HepG2 (cell line): Measurements from ENCODE around the gene USF2. TPM values are rescaled to one million over a fixed set of nuclear protein-coding genes. Genes with fewer than 3 reads are reported as not detected.

Source experiments
- BCL6 ChIP-seq: IDR thresholded peaks from 2 replicates; pipeline ENCODE4 v1.6.1; 2016; ENCODE audit warnings: missing genetic modification reagents, missing compliant biosample characterization
- DMTF1 ChIP-seq: sonication (generic); formaldehyde crosslinking; IDR thresholded peaks from 2 replicates; pipeline ENCODE4 v1.4.0; 2020; ENCODE audit warnings: mild to moderate bottlenecking, missing genetic modification reagents
- KLF15 ChIP-seq: sonication (generic); formaldehyde crosslinking; IDR thresholded peaks from 2 replicates; pipeline ENCODE4 v1.8.1; 2023; ENCODE audit warnings: borderline replicate concordance, mild to moderate bottlenecking, inconsistent platforms, missing genetic modification reagents, mixed read lengths
- REXO4 ChIP-seq: sonication (generic); formaldehyde crosslinking; IDR thresholded peaks from 2 replicates; pipeline ENCODE4 v1.8.0; 2022; ENCODE audit warnings: missing genetic modification reagents, mild to moderate bottlenecking, borderline replicate concordance
- SP140L ChIP-seq: sonication (generic); formaldehyde crosslinking; IDR thresholded peaks from 2 replicates; pipeline ENCODE4 v1.4.0; 2020; ENCODE audit warnings: missing genetic modification reagents, borderline replicate concordance
- TCF7L2 ChIP-seq: IDR thresholded peaks from 2 replicates; pipeline ENCODE4 v1.6.1; 2011; ENCODE audit warnings: mild to moderate bottlenecking, low read depth, low read length, moderate library complexity
- ZBTB33 ChIP-seq: sonication (generic); formaldehyde crosslinking; IDR thresholded peaks from 2 replicates; pipeline ENCODE4 v1.4.0; 2020; ENCODE audit warnings: missing genetic modification reagents
- ZC3H4 ChIP-seq: sonication (generic); formaldehyde crosslinking; IDR thresholded peaks from 2 replicates; pipeline ENCODE4 v1.4.0; 2020; ENCODE audit warnings: missing genetic modification reagents, borderline replicate concordance
- ZNF280D ChIP-seq: sonication (generic); formaldehyde crosslinking; IDR thresholded peaks from 2 replicates; pipeline ENCODE4 v1.5.1; 2020; ENCODE audit warnings: mild to moderate bottlenecking, missing genetic modification reagents
- ZNF33B ChIP-seq: sonication (generic); formaldehyde crosslinking; IDR thresholded peaks from 2 replicates; pipeline ENCODE4 v1.5.1; 2020; ENCODE audit warnings: mild to moderate bottlenecking, missing genetic modification reagents
- ZNF34 ChIP-seq: sonication (generic); formaldehyde crosslinking; IDR thresholded peaks from 2 replicates; pipeline ENCODE4 v1.4.0; 2020; ENCODE audit warnings: mild to moderate bottlenecking, missing genetic modification reagents, borderline replicate concordance
- ZNF543 ChIP-seq: sonication (generic); formaldehyde crosslinking; IDR thresholded peaks from 2 replicates; pipeline ENCODE4 v1.4.0; 2020; ENCODE audit warnings: mild to moderate bottlenecking, missing genetic modification reagents
- polyA plus RNA-seq, 8 experiments: library from polyadenylated mRNA; depleted of rRNA in 3 of 8; stranded (reverse) in 7 of 8; unstranded in 1 of 8; fragments of >200 nt; fragmentation: Illumina TruSeq in 4 of 8; extraction: Trizol in 4 of 8; gene quantifications; 2 replicates each; pipeline versions ENCODE4 v1.2.1 to v1.2.3, GENCODE V29; 2011 to 2016; ENCODE audit warnings: low read depth in 4 of 8, missing spikeins in 1 of 8, mixed read lengths in 1 of 8; ENCODE audit not compliant: insufficient read depth in 1 of 8
- total RNA-seq, 5 experiments: library from RNA; depleted of rRNA; stranded (reverse); fragments of >200 nt; fragmentation: Illumina TruSeq; extraction: Trizol; gene quantifications; 2 replicates each; pipeline ENCODE4 v1.2.3, GENCODE V29; 2016; ENCODE audit warnings: low read depth in 1 of 5
- TF ChIP-seq, protein P1 (sequence below): sonication (generic); formaldehyde crosslinking; IDR thresholded peaks from 2 replicates; pipeline ENCODE4 v1.5.0; 2020; ENCODE audit warnings: mild to moderate bottlenecking, missing genetic modification reagents, moderate library complexity
- TF ChIP-seq, protein P2 (sequence below): sonication (generic); formaldehyde crosslinking; IDR thresholded peaks from 2 replicates; pipeline ENCODE4 v1.4.0; 2020; ENCODE audit warnings: missing genetic modification reagents
- TF ChIP-seq, protein P3 (sequence below): IDR thresholded peaks from 2 replicates; pipeline ENCODE4 v1.6.1; 2016; ENCODE audit warnings: mild to moderate bottlenecking, missing biosample characterization, missing genetic modification reagents

USF2 gene
- total and polyA plus RNA-seq, 2 of the 13 experiments (the other 11 are each of a cell fraction or from before 2014, with no cell fraction given): 54.9 to 106 TPM

DNA sequence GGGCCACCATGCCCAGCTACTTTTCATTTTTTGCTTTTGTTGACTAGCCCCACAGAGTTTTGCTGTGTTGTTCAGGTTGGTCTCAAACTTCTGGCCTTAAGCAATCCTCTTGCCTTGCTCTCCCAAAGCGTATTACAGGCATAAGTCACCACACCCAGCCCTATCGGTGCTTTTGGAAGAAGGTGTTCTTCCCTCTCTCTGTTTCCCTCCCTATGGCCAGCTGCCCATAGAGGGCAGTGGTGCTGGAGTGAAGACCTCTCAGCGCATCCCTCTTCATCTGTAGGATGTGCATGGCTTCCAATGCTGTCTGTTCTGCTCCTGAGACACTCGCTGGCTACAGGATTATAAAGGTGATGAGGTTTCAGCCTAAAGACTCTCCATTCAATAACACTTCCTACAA lies 58.9 kb downstream of the USF2 start (continued):
- TF ChIP-seq ZBTB33 (CRISPR knock-in tag): peak; percentile 50; the same call in 1 of the 2 replicates
- no peak for TF ChIP-seq ZNF34 (CRISPR knock-in tag)
- no peak for TF ChIP-seq ZNF280D (CRISPR knock-in tag)
- TF ChIP-seq TCF7L2: no peak
- TF ChIP-seq, protein P1, sequence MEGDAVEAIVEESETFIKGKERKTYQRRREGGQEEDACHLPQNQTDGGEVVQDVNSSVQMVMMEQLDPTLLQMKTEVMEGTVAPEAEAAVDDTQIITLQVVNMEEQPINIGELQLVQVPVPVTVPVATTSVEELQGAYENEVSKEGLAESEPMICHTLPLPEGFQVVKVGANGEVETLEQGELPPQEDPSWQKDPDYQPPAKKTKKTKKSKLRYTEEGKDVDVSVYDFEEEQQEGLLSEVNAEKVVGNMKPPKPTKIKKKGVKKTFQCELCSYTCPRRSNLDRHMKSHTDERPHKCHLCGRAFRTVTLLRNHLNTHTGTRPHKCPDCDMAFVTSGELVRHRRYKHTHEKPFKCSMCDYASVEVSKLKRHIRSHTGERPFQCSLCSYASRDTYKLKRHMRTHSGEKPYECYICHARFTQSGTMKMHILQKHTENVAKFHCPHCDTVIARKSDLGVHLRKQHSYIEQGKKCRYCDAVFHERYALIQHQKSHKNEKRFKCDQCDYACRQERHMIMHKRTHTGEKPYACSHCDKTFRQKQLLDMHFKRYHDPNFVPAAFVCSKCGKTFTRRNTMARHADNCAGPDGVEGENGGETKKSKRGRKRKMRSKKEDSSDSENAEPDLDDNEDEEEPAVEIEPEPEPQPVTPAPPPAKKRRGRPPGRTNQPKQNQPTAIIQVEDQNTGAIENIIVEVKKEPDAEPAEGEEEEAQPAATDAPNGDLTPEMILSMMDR (CRISPR knock-in tag): peak; percentile 55
- no peak for TF ChIP-seq ZC3H4 (CRISPR knock-in tag)
- no peak for TF ChIP-seq ZNF543
- TF ChIP-seq ZNF33B (CRISPR knock-in tag): no peak
- TF ChIP-seq, protein P2, sequence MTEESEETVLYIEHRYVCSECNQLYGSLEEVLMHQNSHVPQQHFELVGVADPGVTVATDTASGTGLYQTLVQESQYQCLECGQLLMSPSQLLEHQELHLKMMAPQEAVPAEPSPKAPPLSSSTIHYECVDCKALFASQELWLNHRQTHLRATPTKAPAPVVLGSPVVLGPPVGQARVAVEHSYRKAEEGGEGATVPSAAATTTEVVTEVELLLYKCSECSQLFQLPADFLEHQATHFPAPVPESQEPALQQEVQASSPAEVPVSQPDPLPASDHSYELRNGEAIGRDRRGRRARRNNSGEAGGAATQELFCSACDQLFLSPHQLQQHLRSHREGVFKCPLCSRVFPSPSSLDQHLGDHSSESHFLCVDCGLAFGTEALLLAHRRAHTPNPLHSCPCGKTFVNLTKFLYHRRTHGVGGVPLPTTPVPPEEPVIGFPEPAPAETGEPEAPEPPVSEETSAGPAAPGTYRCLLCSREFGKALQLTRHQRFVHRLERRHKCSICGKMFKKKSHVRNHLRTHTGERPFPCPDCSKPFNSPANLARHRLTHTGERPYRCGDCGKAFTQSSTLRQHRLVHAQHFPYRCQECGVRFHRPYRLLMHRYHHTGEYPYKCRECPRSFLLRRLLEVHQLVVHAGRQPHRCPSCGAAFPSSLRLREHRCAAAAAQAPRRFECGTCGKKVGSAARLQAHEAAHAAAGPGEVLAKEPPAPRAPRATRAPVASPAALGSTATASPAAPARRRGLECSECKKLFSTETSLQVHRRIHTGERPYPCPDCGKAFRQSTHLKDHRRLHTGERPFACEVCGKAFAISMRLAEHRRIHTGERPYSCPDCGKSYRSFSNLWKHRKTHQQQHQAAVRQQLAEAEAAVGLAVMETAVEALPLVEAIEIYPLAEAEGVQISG (CRISPR knock-in tag): peak; percentile 19; the same call in 1 of the 2 replicates
- no peak for TF ChIP-seq SP140L (CRISPR knock-in tag)
- TF ChIP-seq KLF15: no peak
- TF ChIP-seq REXO4 (CRISPR knock-in tag): no peak
- TF ChIP-seq, protein P3, sequence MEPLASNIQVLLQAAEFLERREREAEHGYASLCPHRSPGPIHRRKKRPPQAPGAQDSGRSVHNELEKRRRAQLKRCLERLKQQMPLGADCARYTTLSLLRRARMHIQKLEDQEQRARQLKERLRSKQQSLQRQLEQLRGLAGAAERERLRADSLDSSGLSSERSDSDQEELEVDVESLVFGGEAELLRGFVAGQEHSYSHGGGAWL (CRISPR knock-in tag): no peak
- TF ChIP-seq DMTF1: no peak
- 0 out of 2 replicates have a peak, but pooled peaks have one; percentile 11 for TF ChIP-seq BCL6 (CRISPR knock-in tag)
